ENCODE results near the gene METTL25.

DNA sequence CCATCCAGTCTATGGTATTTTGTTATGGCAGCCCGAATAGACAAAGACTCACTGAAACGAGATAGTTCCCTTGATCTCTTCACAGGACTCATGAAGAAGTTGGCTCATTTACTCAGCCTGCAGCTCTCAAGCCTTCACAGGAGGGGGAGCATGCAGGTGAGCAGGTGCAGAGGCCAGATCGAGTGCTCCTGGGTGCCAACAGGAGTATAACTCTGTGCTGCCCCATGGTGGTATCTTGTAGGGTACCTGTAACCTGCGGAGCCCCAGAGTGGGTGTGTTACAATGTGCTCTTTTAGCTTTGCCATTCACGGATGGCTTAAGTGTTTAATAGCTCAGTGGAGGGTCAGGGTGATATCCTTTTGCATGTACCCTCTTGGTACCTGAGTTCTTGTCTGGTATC, 159.5 kb downstream of the METTL25 start:
- TF ChIP-seq EZH2phosphoT487 (IDR thresholded peaks at IDR 0.05; ENCODE audit: low read depth): no peak
- TF ChIP-seq, protein P1, sequence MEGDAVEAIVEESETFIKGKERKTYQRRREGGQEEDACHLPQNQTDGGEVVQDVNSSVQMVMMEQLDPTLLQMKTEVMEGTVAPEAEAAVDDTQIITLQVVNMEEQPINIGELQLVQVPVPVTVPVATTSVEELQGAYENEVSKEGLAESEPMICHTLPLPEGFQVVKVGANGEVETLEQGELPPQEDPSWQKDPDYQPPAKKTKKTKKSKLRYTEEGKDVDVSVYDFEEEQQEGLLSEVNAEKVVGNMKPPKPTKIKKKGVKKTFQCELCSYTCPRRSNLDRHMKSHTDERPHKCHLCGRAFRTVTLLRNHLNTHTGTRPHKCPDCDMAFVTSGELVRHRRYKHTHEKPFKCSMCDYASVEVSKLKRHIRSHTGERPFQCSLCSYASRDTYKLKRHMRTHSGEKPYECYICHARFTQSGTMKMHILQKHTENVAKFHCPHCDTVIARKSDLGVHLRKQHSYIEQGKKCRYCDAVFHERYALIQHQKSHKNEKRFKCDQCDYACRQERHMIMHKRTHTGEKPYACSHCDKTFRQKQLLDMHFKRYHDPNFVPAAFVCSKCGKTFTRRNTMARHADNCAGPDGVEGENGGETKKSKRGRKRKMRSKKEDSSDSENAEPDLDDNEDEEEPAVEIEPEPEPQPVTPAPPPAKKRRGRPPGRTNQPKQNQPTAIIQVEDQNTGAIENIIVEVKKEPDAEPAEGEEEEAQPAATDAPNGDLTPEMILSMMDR (IDR thresholded peaks at IDR 0.05; ENCODE audit: low read depth, low read length): no peak

All from OCI-LY3 (cell line).